GM19025 (cell line): Measurements from ENCODE around the gene MDM4.

Experiments
- ATAC-seq: cut with Tn5 transposase; IDR thresholded peaks from one replicate; pipeline ENCODE4 v1.9.1; 2021; ENCODE audit warnings: mild to moderate bottlenecking, low read depth, moderate library complexity; ENCODE audit not compliant: unreplicated experiment

MDM4 gene

DNA sequence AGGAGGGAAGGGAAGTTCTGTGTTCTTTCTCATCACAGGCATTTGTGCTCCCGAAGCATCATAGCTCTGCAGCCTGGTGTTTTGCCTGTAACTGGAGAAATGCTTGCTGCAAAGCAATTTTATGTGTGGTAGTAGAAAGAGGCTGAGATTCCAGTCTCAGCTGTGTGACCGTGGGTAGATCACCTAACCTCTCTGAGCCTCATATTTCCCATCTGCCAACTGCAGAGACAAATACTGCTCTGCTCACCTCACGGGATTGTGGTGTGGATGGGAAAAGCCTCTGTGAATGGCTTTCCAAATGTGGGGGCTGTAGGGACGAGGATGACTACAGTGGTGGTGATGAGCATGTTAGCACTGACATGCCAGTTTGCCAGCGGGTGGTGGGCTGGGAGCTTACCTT lies 84.0 kb downstream of the MDM4 start:
- no peak for ATAC-seq

- no peak for ATAC-seq
These were observed 84.8 kb downstream of the MDM4 start for GRCh38 chr1:204600968-204601367.

DNA sequence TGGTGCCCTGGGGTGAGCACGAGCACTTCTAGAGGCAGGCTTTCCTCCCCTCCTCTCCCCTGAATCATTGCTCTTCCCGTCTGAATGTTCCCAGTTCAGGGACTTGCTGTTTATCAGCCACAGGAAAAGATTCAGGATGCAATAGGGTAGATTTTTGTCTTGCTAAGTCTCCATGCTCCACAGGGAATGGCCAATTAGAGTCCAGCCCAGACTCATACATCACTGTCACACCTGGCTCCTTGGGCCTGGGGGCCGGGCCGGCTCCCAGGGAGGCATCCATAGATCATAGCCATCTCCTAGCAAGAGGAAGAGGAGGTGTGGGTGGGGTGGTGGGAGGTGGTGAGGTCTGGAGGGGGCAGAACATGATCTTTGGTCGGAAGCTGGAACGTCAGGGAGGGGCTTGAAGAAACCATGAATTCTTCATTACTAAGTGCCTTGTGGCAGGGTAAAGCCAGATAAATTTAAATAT lies 85.9 kb downstream of the MDM4 start:
- ATAC-seq, result no peak

- no peak for ATAC-seq
These were observed 86.8 kb downstream of the MDM4 start for GRCh38 chr1:204602871-204603542.

GRCh38 chr1:204605791-204606190 lies 89.6 kb downstream of the MDM4 start:
- ATAC-seq, result no peak
